UCSD-AML1 (cell line): ENCODE data around the gene ETHE1.

Experiments used
- DNase-seq: peaks from one replicate; lab custom pipeline; 2025; ENCODE audit not compliant: unreplicated experiment; lab: John Stamatoyannopoulos, UW

The ETHE1 gene

DNA sequence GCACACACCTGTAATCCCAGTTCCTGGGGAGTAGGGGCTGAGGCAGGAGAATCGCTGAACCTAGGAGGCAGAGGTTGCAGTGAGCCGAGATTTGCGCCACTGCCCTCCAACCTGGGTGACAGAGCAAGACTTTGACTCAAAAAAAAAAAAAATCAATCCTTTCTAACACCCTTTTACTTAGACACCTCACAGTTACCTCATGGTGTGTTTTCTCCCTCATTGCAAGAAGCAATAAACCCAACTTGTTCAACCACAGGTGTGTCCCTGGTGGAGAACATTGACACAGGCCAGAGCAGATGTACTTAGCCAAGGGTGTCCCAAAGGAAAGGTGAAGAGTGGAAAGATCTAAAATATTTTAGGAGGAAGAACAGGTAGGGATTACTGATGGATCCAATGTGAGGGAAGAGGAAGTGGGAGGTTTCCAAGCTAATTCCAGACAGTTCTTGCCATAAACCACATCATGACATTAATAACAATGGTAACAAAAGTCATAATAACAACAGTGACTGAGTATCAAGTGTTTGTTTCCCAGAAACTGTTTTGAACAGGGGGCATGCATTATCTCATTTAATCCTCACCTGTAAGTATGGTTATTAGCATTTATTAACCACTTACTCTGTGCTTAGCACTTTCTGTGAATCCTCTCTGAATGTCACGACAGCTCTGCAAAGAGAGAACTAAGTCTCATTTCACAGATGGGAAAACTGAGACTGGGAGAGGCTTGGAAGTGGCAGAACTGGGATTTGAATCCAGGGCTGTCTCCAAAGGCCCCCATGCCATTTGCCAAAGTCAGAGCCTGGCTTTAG, 58.4 kb downstream of the ETHE1 start:
- DNase-seq: no peak

- DNase-seq: no peak
Measured at GRCh38 chr19:43467730-43468129, 59.3 kb downstream of the ETHE1 start.

DNA sequence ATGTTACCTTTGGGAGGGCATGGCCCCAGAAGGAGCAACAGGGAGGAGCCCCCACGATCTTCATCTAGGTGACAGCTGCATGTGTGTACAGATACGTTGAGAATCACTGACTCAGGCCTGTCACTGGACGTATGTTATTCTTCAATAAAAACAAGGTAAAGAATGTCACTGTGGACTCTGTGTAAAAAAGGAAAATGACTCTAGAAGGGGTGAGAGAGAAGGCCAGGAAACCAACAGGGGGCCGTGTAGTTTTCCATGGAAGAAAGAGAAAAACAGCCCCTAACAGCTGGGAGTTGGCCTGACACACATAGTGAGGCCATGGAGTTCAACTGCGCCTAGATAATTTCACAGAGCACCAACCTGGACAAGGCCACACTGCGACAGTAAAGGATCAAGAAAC, 59.7 kb downstream of the ETHE1 start:
- DNase-seq: no peak

DNA sequence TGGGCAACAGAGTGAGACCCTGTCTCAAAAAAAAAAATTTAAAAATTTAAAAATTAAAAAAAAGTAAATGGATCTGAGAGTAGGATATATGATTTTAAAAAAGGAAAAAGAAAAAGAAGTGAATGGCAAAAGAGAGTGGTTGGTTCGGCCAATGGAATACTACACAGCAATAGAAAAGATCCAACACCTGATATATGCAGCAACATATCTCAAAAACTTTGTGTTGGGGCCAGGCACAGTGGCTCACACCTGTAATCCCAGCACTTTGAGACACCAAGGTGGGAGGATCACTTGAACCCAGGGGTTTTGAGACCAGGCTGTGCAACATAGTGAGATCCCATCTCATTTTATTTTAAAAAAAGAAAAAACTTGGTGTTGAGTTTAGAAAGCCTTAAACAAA, 60.2 kb downstream of the ETHE1 start:
- DNase-seq: no peak

GRCh38 chr19:43465468-43466120, 61.4 kb downstream of the ETHE1 start, which contains the start of gene LYPD3:
TSS of gene LYPD3 (minus strand) at chr19:43465608. CDS start at chr19:43465571, 37 bp downstream.
- no peak for DNase-seq

DNA sequence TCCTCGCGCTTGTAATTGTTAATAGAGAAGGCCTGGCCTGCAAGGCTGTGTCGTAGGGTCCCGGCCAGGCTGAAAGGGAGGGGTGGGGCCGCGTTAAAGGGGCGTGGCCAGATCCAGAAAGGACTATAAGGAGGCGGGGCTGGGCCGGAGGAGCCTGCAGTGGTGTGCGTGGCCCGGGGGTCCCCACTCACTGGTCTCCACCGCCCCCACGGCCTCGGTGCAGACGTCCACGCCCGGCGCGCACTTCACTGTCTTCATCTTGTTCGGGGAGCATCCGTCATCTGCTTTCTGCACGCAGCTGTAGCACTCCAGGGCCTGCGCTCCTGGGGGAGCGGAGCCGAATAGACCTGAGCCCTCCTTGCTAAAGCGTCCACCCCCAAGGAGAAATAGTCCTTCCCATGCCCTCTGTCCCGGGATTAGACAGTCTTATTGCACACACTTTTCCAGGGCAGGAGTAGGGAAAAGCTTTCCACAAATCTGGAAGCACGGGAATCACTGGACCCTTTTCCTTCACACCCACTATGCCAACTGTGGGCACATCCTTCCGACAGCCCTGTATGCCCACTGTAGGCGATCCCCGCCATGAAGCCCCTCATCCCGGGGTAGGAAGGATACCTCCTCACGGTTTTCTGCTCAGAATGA, 62.7 kb downstream of the ETHE1 start:
- no peak for DNase-seq

- DNase-seq: peak; percentile 97
Measured at GRCh38 chr19:43463381-43464133, 63.4 kb downstream of the ETHE1 start.

DNA sequence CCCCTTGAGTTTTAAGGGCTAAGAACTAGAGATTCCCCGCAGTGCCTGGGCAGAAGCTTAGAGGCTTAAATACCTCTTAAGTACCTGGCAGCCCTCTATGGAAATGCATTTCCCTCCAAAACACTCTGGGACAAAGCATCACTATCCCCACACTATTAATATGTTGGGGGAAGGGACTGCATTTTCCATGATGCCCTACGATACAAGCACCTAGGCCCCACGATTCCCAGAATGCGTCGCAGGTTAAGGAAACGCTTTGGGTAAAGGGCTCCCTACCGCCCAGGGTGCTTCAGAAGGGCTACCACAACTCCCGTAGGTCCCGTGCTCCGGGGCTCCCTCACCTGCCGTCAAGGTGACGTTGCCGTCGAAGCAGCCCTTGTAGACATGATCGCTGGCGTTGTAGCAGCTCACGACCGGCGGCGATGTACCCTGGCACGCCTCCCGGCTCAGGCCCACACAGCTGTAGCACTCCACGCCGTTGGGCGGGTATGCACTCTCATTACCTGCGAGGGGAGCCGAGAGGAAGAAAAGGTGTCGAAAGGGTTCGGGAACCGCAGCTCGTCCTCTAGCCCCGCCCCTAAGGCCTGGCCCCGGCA, 64.1 kb downstream of the ETHE1 start:
- DNase-seq: no peak

GRCh38 chr19:43462383-43462782, 64.6 kb downstream of the ETHE1 start:
- DNase-seq: no peak

GRCh38 chr19:43461303-43461702, 65.7 kb downstream of the ETHE1 start:
- DNase-seq: no peak

GRCh38 chr19:43460362-43461016, 66.5 kb downstream of the ETHE1 start:
- no peak for DNase-seq

DNA sequence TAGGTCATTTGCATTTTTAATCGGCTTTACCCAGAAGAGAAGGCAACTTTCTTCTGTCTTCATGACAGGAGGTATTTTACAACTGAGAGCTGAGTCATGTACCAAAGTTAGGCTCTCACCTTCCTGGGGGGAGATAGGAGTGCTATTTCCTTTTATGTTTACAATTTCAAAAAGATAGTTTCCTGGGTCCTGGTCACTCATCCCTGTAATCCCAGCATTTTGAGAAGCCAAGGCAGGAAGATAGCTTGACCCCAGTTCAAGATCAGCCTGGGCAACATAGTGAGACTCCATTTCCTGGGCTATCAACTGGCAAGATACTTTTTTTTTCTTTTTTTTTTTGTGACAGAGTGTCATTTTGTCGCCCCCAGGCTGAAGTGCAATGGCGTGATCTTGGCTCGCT, 69.2 kb downstream of the ETHE1 start:
- DNase-seq: no peak
